Gastroesophageal sphincter (tissue), 3 donors: ENCODE data around the gene MYCBP2.

Experiments used
- CTCF ChIP-seq, 4 experiments: fragments of 200-600 bp in 2 of 4; fragments of 450-650 bp in 2 of 4; sonication (generic) in 1 of 4; IDR thresholded peaks; one replicate each; pipeline ENCODE4 v1.5.1; 2017 to 2019; ENCODE audit warnings: antibody characterized with exemption in 4 of 4, mild to moderate bottlenecking in 2 of 4, moderate library complexity in 2 of 4
- EP300 ChIP-seq: sonication (generic); formaldehyde crosslinking; IDR thresholded peaks from one replicate; pipeline ENCODE4 v1.6.1; 2017; ENCODE audit warnings: antibody characterized with exemption, mild to moderate bottlenecking

GRCh38 chr13:77350811-77351210 lies 23.9 kb upstream of the MYCBP2 start:
- TF ChIP-seq CTCF (IDR thresholded peaks at IDR 0.05) (no peak), EP300 (no peak)
